Measurements from ENCODE around the gene KATNB1. TPM values are rescaled to one million over a fixed set of nuclear protein-coding genes. Genes with fewer than 3 reads are reported as not detected.
A peak's percentile ranks its signal among the peaks of the same experiment; 100 is the strongest.
"Not testable (repeated sequence)": the region's sequence is repeated elsewhere in the genome, so short reads cannot be mapped to it uniquely, and the experiment has no call there.

Gene KATNB1
- total RNA-seq, 1 donor from 2014 or later, result 8.5 TPM

GRCh38 chr16:57699899-57700298 is 35.7 kb upstream of the KATNB1 start:
- DNase-seq (ENCODE audit: missing footprints) (no peak), ATAC-seq (no peak)
- intact Hi-C loops (cut with DNase I), result no loop called here

GRCh38 chr16:57700781-57701551 is 34.6 kb upstream of the KATNB1 start:
- DNase-seq (ENCODE audit: missing footprints) (no peak), ATAC-seq (no peak)
- intact Hi-C loops (cut with DNase I), result no loop called here

- ATAC-seq, result no peak
- intact Hi-C loops (cut with DNase I), result no loop called here
- no peak for DNase-seq (ENCODE audit: missing footprints)
Measured at GRCh38 chr16:57701759-57702371, 33.7 kb upstream of the KATNB1 start.

GRCh38 chr16:57703416-57704010 is 32.1 kb upstream of the KATNB1 start:
- intact Hi-C loops (cut with DNase I), result no loop called here
- ATAC-seq (no peak), DNase-seq (ENCODE audit: missing footprints) (no peak)

GRCh38 chr16:57704011-57704904 is 31.3 kb upstream of the KATNB1 start:
- intact Hi-C loops (cut with DNase I), result no loop called here
- DNase-seq (ENCODE audit: missing footprints) (no peak), ATAC-seq (no peak)

GRCh38 chr16:57704905-57705852 is 30.4 kb upstream of the KATNB1 start:
- intact Hi-C loops (cut with DNase I), result no loop called here
- ATAC-seq (no peak), DNase-seq (ENCODE audit: missing footprints) (no peak)

- intact Hi-C loops (cut with DNase I), result no loop called here
- ATAC-seq, result no peak
Measured at GRCh38 chr16:57706717-57707116, 28.9 kb upstream of the KATNB1 start.

GRCh38 chr16:57707331-57707730 is 28.2 kb upstream of the KATNB1 start:
- intact Hi-C loops (cut with DNase I), result no loop called here

More at GRCh38 chr16:57706717-57707116, 28.9 kb upstream of the KATNB1 start:
- DNase-seq (ENCODE audit: missing footprints), result no peak

GRCh38 chr16:57708168-57708567 is 27.4 kb upstream of the KATNB1 start:
- intact Hi-C loops (cut with DNase I), result no loop called here
- ATAC-seq (no peak), DNase-seq (ENCODE audit: missing footprints) (no peak)

More at GRCh38 chr16:57707331-57707730, 28.2 kb upstream of the KATNB1 start:
- no peak for ATAC-seq
- no peak for DNase-seq (ENCODE audit: missing footprints)

- intact Hi-C loops (cut with DNase I), result no loop called here
- ATAC-seq (no peak), DNase-seq (ENCODE audit: missing footprints) (no peak)
Measured at GRCh38 chr16:57709663-57710062, 25.9 kb upstream of the KATNB1 start.

- ATAC-seq (no peak), DNase-seq (ENCODE audit: missing footprints) (no peak)
- intact Hi-C loops (cut with DNase I), result no loop called here
Measured at GRCh38 chr16:57711346-57711745, 24.2 kb upstream of the KATNB1 start.

GRCh38 chr16:57711993-57712392 is 23.6 kb upstream of the KATNB1 start:
- ATAC-seq (no peak), DNase-seq (ENCODE audit: missing footprints) (no peak)
- intact Hi-C loops (cut with DNase I), result no loop called here

- ATAC-seq; DNase-seq (ENCODE audit: missing footprints); intact Hi-C loops (cut with DNase I): not testable (repeated sequence)
Measured at GRCh38 chr16:57712569-57712968, 23.0 kb upstream of the KATNB1 start.

- DNase-seq (ENCODE audit: missing footprints) (no peak), ATAC-seq (no peak)
- intact Hi-C loops (cut with DNase I), result no loop called here
Measured at GRCh38 chr16:57713596-57713995, 22.0 kb upstream of the KATNB1 start.

- intact Hi-C loops (cut with DNase I), result no loop called here
- ATAC-seq, result no peak
- no peak for DNase-seq (ENCODE audit: missing footprints)
Measured at GRCh38 chr16:57714047-57714446, 21.5 kb upstream of the KATNB1 start.

GRCh38 chr16:57720142-57720575 is 15.4 kb upstream of the KATNB1 start:
- intact Hi-C loops (cut with DNase I), result loop anchor here (2.0 to 5.0 kb wide), 2 partner anchors 129 to 143 kb away; no protein-coding TSS in a partner anchor
- ATAC-seq, result peak; percentile 46
- no peak for DNase-seq (ENCODE audit: missing footprints)

- DNase-seq (ENCODE audit: missing footprints), result no peak
- no peak for ATAC-seq
- intact Hi-C loops (cut with DNase I), result loop anchor here (2.0 to 5.0 kb wide), 2 partner anchors 131 to 144 kb away; no protein-coding TSS in a partner anchor
Measured at GRCh38 chr16:57721356-57722209, 14.0 kb upstream of the KATNB1 start.
